Measurements from ENCODE around the gene TMBIM1.

DNA sequence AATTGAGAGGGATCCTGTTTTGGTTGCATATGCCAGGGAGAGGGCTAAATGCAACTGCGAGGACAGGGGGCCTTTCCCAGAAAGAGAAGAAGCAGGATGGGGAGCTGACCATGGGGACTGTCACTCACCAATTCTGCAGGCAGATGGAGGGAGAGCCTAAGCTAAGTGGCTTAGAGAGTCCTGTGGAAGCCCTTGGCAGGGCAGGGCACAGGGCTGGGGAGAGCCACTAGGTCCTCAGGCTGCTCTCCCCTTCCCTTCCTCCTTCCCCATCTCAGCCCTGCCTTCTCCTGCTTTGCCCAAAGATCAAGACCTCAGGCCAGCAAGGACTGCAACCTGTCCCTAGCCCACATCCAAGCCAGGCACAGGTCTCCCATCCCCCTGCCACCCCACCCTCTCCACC lies 40.0 kb upstream of the TMBIM1 start:
- TF ChIP-seq GATA2 (IDR thresholded peaks at IDR 0.05; ENCODE audit: low read depth, low read length): no peak
- TF ChIP-seq GATA3 (IDR thresholded peaks at IDR 0.05; ENCODE audit: low read depth, low read length): no peak

Measured in SH-SY5Y (cell line).